HG03060 (cell line): ENCODE measurements around the gene RNF224.
A peak's percentile ranks its signal among the peaks of the same experiment; 100 is the strongest.
"Not testable (repeated sequence)": the region's sequence is repeated elsewhere in the genome, so short reads cannot be mapped to it uniquely, and the experiment has no call there.

Source experiments
- ATAC-seq: cut with Tn5 transposase; IDR thresholded peaks from one replicate; pipeline ENCODE4 v1.9.1; 2021; ENCODE audit warnings: low read depth, moderate number of reproducible peaks; ENCODE audit not compliant: unreplicated experiment

RNF224 gene

GRCh38 chr9:137251194-137251461 lies 23.8 kb downstream of the RNF224 start, which contains the start of gene STPG3:
Gene STPG3 (plus strand): TSS chr9:137251286. CDS start chr9:137251287, 1 bp downstream.
- no peak for ATAC-seq

- ATAC-seq: no peak
Measured at GRCh38 chr9:137251490-137252268, 24.4 kb downstream of the RNF224 start.

GRCh38 chr9:137252555-137253506 lies 25.5 kb downstream of the RNF224 start:
- ATAC-seq: no peak

- ATAC-seq: no peak
Measured at GRCh38 chr9:137253717-137254623, 26.7 kb downstream of the RNF224 start.

GRCh38 chr9:137254624-137255447 lies 27.5 kb downstream of the RNF224 start, which contains the start of gene NELFB:
Gene NELFB (plus strand): TSS chr9:137255327.
- peak; percentile 29 for ATAC-seq

GRCh38 chr9:137255448-137256114 lies 28.3 kb downstream of the RNF224 start:
- peak; percentile 20 for ATAC-seq

- ATAC-seq: no peak
Measured at GRCh38 chr9:137256362-137256761, 29.1 kb downstream of the RNF224 start.

GRCh38 chr9:137256856-137257255 lies 29.6 kb downstream of the RNF224 start:
- no peak for ATAC-seq

GRCh38 chr9:137262173-137262908 lies 35.0 kb downstream of the RNF224 start:
- not testable (repeated sequence) for ATAC-seq

GRCh38 chr9:137262909-137263285 lies 35.6 kb downstream of the RNF224 start:
- no peak for ATAC-seq

- no peak for ATAC-seq
Measured at GRCh38 chr9:137263506-137263905, 36.2 kb downstream of the RNF224 start.

- no peak for ATAC-seq
Measured at GRCh38 chr9:137264067-137264466, 36.8 kb downstream of the RNF224 start.

GRCh38 chr9:137265496-137266161 lies 38.3 kb downstream of the RNF224 start:
- no peak for ATAC-seq

- no peak for ATAC-seq
Measured at GRCh38 chr9:137266162-137266527, 38.8 kb downstream of the RNF224 start.

GRCh38 chr9:137266585-137267453 lies 39.5 kb downstream of the RNF224 start:
- no peak for ATAC-seq

GRCh38 chr9:137267933-137268355 lies 40.6 kb downstream of the RNF224 start:
- no peak for ATAC-seq
